ACHN (cell line): Measurements from ENCODE around the gene RNF11.
A peak's percentile ranks its signal among the peaks of the same experiment; 100 is the strongest.

Source experiments
- DNase-seq: peaks from one replicate; pipeline ENCODE4 v3.0.0-alpha.2; 2015
- in situ Hi-C: cut with HindIII; loops from 2 replicates; pipeline ENCODE4 v1.10.0; 2017; ENCODE audit warnings: low sequenced_read_pairs, low pct_ligation_motif_present, low pct_unique_long_range_greater_than_20kb

The RNF11 gene

GRCh38 chr1:51287966-51288365, 51.9 kb downstream of the RNF11 start:
- in situ Hi-C loops: no loop called here
- DNase-seq: no peak

- no peak for DNase-seq
- in situ Hi-C loops: no loop called here
Observed at GRCh38 chr1:51288578-51288977, 52.5 kb downstream of the RNF11 start.

GRCh38 chr1:51289676-51290488, 53.8 kb downstream of the RNF11 start:
- no peak for DNase-seq
- in situ Hi-C loops: no loop called here

GRCh38 chr1:51290489-51290847, 54.4 kb downstream of the RNF11 start:
- DNase-seq: no peak
- in situ Hi-C loops: no loop called here

GRCh38 chr1:51293898-51294515, 57.9 kb downstream of the RNF11 start:
- in situ Hi-C loops: no loop called here
- no peak for DNase-seq

GRCh38 chr1:51294566-51295184, 58.6 kb downstream of the RNF11 start:
- no peak for DNase-seq
- in situ Hi-C loops: no loop called here

GRCh38 chr1:51295926-51296325, 59.9 kb downstream of the RNF11 start:
- DNase-seq: no peak
- in situ Hi-C loops: no loop called here

GRCh38 chr1:51296383-51297357, 60.6 kb downstream of the RNF11 start:
- in situ Hi-C loops: no loop called here
- peak; percentile 82 for DNase-seq

GRCh38 chr1:51297401-51298321, 61.6 kb downstream of the RNF11 start:
- DNase-seq: no peak
- in situ Hi-C loops: no loop called here

GRCh38 chr1:51298322-51298705, 62.2 kb downstream of the RNF11 start:
- in situ Hi-C loops: no loop called here
- DNase-seq: no peak

GRCh38 chr1:51299185-51299885, 63.3 kb downstream of the RNF11 start:
- in situ Hi-C loops: no loop called here
- no peak for DNase-seq

- DNase-seq: no peak
- in situ Hi-C loops: no loop called here
Observed at GRCh38 chr1:51299981-51300670, 64.1 kb downstream of the RNF11 start.

GRCh38 chr1:51301152-51301843, 65.2 kb downstream of the RNF11 start:
- in situ Hi-C loops: no loop called here

GRCh38 chr1:51301844-51302162, 65.7 kb downstream of the RNF11 start:
- DNase-seq: no peak
- in situ Hi-C loops: no loop called here

More at GRCh38 chr1:51301152-51301843, 65.2 kb downstream of the RNF11 start:
- no peak for DNase-seq

- in situ Hi-C loops: no loop called here
- no peak for DNase-seq
Observed at GRCh38 chr1:51302270-51302669, 66.2 kb downstream of the RNF11 start.

- no peak for DNase-seq
- in situ Hi-C loops: no loop called here
Observed at GRCh38 chr1:51302746-51303145, 66.7 kb downstream of the RNF11 start.
